Aorta (tissue), 5 donors: ENCODE results near the gene CIC. TPM values are rescaled to one million over a fixed set of nuclear protein-coding genes. Genes with fewer than 3 reads are reported as not detected.

Experiments used
- ATAC-seq: fragments of 200-7000 bp; cut with Tn5 transposase; one replicate; pipeline ENCODE4 v1.9.1; 2022; ENCODE audit warnings: moderate library complexity; ENCODE audit not compliant: low FRiP score
- DNase-seq, 2 donors: peaks; one replicate each; pipeline ENCODE4 v3.0.0-alpha.2; 2020
- H3K27ac ChIP-seq, 2 donors: one replicate each; pipeline ENCODE4 v1.5.1; 2013; ENCODE audit warnings: low read length in 2 of 2, mild to moderate bottlenecking in 2 of 2, moderate library complexity in 2 of 2, control low read depth in 1 of 2, inconsistent platforms in 1 of 2, low read depth in 1 of 2
- H3K27me3 ChIP-seq, 2 donors: one replicate each; pipeline ENCODE4 v1.6.1; 2013; ENCODE audit warnings: control low read depth in 1 of 2, low read length in 1 of 2, mild to moderate bottlenecking in 1 of 2, moderate library complexity in 1 of 2; ENCODE audit not compliant: insufficient read depth in 2 of 2, control insufficient read depth in 1 of 2
- H3K36me3 ChIP-seq, 2 donors: one replicate each; pipeline ENCODE4 v1.6.1; 2013; ENCODE audit warnings: control low read depth in 1 of 2, low read length in 1 of 2, mild to moderate bottlenecking in 1 of 2; ENCODE audit not compliant: insufficient read depth in 2 of 2, control insufficient read depth in 1 of 2
- H3K4me1 ChIP-seq, 2 donors: one replicate each; pipeline ENCODE4 v1.6.1; 2013; ENCODE audit warnings: low read length in 2 of 2, control low read depth in 1 of 2, mild to moderate bottlenecking in 1 of 2, moderate library complexity in 1 of 2; ENCODE audit not compliant: insufficient read depth in 2 of 2, control insufficient read depth in 1 of 2
- H3K4me3 ChIP-seq, 2 donors: one replicate each; pipeline ENCODE4 v1.5.1; 2013; ENCODE audit warnings: low read length in 2 of 2, control low read depth in 1 of 2, mild to moderate bottlenecking in 1 of 2
- H3K9me3 ChIP-seq: one replicate; pipeline ENCODE4 v1.6.1; 2013; ENCODE audit warnings: mild to moderate bottlenecking, low read length; ENCODE audit not compliant: control insufficient read depth
- WGBS, 2 donors: extraction: QIAGEN DNeasy Blood & Tissue Kit; methylation state at CpG; one replicate each; pipeline ENCODE4 v1.1.7; 2013; 5-methylcytosine and 5-hydroxymethylcytosine counted together
- intact Hi-C, 2 donors: fragments of 100-400 bp; cut with DNase I; formaldehyde crosslinking; loops; one replicate each; pipeline versions ENCODE4 v1.14.2 to v1.15.0; 2022
- polyA plus RNA-seq, 2 donors: library from polyadenylated mRNA; stranded (reverse); fragments of 200-250 nt; gene quantifications; one replicate each; pipeline ENCODE4 v1.2.3, GENCODE V29; 2013
- total RNA-seq, 2 donors: library from RNA; stranded (reverse); fragmentation: NEBNext Ultra II Directional; extraction: Animal tissue kit (Norgen Biotek cat#: 25700); gene quantifications; one replicate each; pipeline ENCODE4 v1.2.1, GENCODE V29; 2021
- donor health status: healthy with polysubstance abuse.
- donor health status: Bipolar disorder and iron deficiency.
- donor health status: DM: no; HTN: no; CAD: no.
- donor health status: DM: no; HTN: no; CAD: no.
- donor health status: DM: yes; HTN: yes; CAD: no.

CIC gene
- total and polyA plus RNA-seq, 4 donors: 14.3 to 104 (median 74.0) TPM

GRCh38 chr19:42313840-42314755 is 45.0 kb downstream of the CIC start:
- intact Hi-C loops: no loop called here
- DNase-seq (no peak), ATAC-seq (no peak)
- Histone ChIP-seq H3K9me3 (no peaks in the 10 kb centered on the region), H3K27me3 (no peaks in the 10 kb centered on the region), H3K4me3 (no peak overlapping the region), H3K36me3 (no peaks in the 10 kb centered on the region), H3K27ac (no peak overlapping the region), H3K4me1 (no peaks in the 10 kb centered on the region)
- 28 to 30% methylated on average over 26 of the region's 26 CpGs for WGBS, 2 donors

GRCh38 chr19:42315024-42315423 is 46.0 kb downstream of the CIC start:
- Histone ChIP-seq H3K36me3 (no peaks in the 10 kb centered on the region), H3K27me3 (no peaks in the 10 kb centered on the region), H3K4me3 (no peak overlapping the region), H3K27ac (no peak overlapping the region), H3K9me3 (no peaks in the 10 kb centered on the region), H3K4me1 (no peaks in the 10 kb centered on the region)
- no peak for DNase-seq
- WGBS, 2 donors: 70 to 74% methylated on average over 5 of the region's 5 CpGs
- no peak for ATAC-seq
- intact Hi-C loops: no loop called here

- ATAC-seq (no peak), DNase-seq (peak in 1 of 2 donors; percentile 66)
- H3K4me1 ChIP-seq: no peaks in the 10 kb centered on the region
- H3K9me3 ChIP-seq: no peaks in the 10 kb centered on the region
- H3K4me3 ChIP-seq: no peak overlapping the region
- intact Hi-C loops: no loop called here
- no peaks in the 10 kb centered on the region for H3K27me3 ChIP-seq
- WGBS, 2 donors: 34 to 40% methylated on average over 27 to 28 of the region's 28 CpGs
- H3K36me3 ChIP-seq: no peaks in the 10 kb centered on the region
- no peak overlapping the region for H3K27ac ChIP-seq
Observed at GRCh38 chr19:42316223-42317211, 47.5 kb downstream of the CIC start.

GRCh38 chr19:42317535-42317934 is 48.5 kb downstream of the CIC start:
- Histone ChIP-seq H3K36me3 (no peaks in the 10 kb centered on the region), H3K9me3 (no peaks in the 10 kb centered on the region), H3K27me3 (no peaks in the 10 kb centered on the region), H3K4me3 (no peak overlapping the region), H3K27ac (no peak overlapping the region), H3K4me1 (no peaks in the 10 kb centered on the region)
- DNase-seq: no peak
- WGBS, 2 donors: 80 to 81% methylated on average over 13 of the region's 13 CpGs
- intact Hi-C loops: no loop called here
- ATAC-seq: no peak

GRCh38 chr19:42322305-42322704 is 53.3 kb downstream of the CIC start:
- WGBS, 2 donors: 71 to 73% methylated on average over 9 of the region's 9 CpGs
- no peak for DNase-seq
- Histone ChIP-seq H3K9me3 (no peaks in the 10 kb centered on the region), H3K36me3 (no peaks in the 10 kb centered on the region), H3K27me3 (no peaks in the 10 kb centered on the region), H3K4me3 (no peak overlapping the region), H3K27ac (no peak overlapping the region), H3K4me1 (no peaks in the 10 kb centered on the region)
- no peak for ATAC-seq
- intact Hi-C loops: no loop called here

GRCh38 chr19:42323473-42323851 is 54.4 kb downstream of the CIC start:
- no peaks in the 10 kb centered on the region for H3K9me3 ChIP-seq
- DNase-seq: no peak
- no peak overlapping the region for H3K27ac ChIP-seq
- H3K4me3 ChIP-seq: no peak overlapping the region
- no peaks in the 10 kb centered on the region for H3K4me1 ChIP-seq
- intact Hi-C loops: no loop called here
- H3K36me3 ChIP-seq: no peaks in the 10 kb centered on the region
- H3K27me3 ChIP-seq: no peaks in the 10 kb centered on the region
- ATAC-seq: no peak
- WGBS, 2 donors: 13 to 15% methylated on average over 20 to 29 of the region's 29 CpGs

- ATAC-seq: no peak
Observed at GRCh38 chr19:42323852-42324654, 55.0 kb downstream of the CIC start.

GRCh38 chr19:42324655-42325307 is 55.7 kb downstream of the CIC start:
- Histone ChIP-seq H3K36me3 (no peaks in the 10 kb centered on the region), H3K27ac (no peak overlapping the region), H3K4me3 (no peak overlapping the region), H3K9me3 (no peaks in the 10 kb centered on the region), H3K27me3 (no peaks in the 10 kb centered on the region), H3K4me1 (no peaks in the 10 kb centered on the region)
- 1 to 2% methylated on average over 32 to 38 of the region's 38 CpGs for WGBS, 2 donors
- no peak for DNase-seq
- intact Hi-C loops: loop anchor here (5.0 kb wide), 2 partner anchors 73 to 192 kb away; partner anchors contain the start of gene POU2F2 (in 2 of the 2)
- no peak for ATAC-seq

More at GRCh38 chr19:42323852-42324654, 55.0 kb downstream of the CIC start:
- H3K27ac ChIP-seq: no peak overlapping the region
- intact Hi-C loops: no loop called here
- no peaks in the 10 kb centered on the region for H3K27me3 ChIP-seq
- H3K9me3 ChIP-seq: no peaks in the 10 kb centered on the region
- 2 to 3% methylated on average over 32 to 92 of the region's 92 CpGs for WGBS, 2 donors
- DNase-seq: no peak
- H3K4me1 ChIP-seq: no peaks in the 10 kb centered on the region
- H3K36me3 ChIP-seq: no peaks in the 10 kb centered on the region
- H3K4me3 ChIP-seq: no peak overlapping the region
